NCI-H2107 (cell line): ENCODE measurements around the gene WARS2.

Experiments
- DNase-seq: peaks from one replicate; lab custom pipeline; 2025; lab: John Stamatoyannopoulos, UW

WARS2 gene

GRCh38 chr1:119083479-119083878 lies 57.0 kb downstream of the WARS2 start:
- DNase-seq, result no peak

GRCh38 chr1:119081700-119082099 lies 58.8 kb downstream of the WARS2 start:
- no peak for DNase-seq

DNA sequence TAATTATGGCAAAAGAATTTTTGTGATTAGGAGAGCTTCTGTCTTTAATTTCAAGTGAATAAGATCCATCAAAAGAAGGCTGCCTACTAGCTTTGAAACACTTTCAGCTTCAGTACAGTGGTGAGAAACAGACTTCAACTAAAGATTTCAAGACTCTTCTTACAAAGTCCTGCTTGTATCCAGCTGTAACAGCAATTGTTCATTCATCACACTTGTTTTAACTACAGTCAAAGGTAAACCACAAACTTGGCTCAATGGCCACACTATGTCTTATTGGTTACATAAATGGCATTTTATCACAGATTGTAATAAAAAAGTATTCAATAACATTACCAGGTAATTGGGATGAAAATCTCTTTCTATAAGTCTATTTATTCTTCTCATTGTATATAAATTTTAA lies 59.2 kb downstream of the WARS2 start:
- DNase-seq, result no peak

- no peak for DNase-seq
These were observed 59.9 kb downstream of the WARS2 start for GRCh38 chr1:119080586-119080985.

DNA sequence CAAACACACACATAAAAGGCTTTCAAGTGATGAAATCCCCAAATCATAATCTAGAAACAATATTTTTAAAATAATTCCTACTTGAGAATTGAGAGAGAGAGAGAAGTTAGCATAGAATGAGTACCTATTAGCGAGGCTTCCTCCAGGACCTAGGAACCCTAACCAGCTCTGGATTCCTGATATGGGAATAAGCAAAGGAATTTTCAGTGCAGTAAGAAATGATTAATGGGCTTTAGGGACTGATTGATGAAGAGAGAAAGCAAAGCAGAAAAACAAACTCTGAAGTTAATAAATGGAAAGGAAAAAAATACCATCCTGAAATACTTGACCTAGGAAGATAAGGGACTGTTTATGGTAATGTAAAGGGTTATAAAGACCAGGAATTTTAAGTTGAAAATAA lies 60.6 kb downstream of the WARS2 start:
- no peak for DNase-seq

- no peak for DNase-seq
These were observed 64.8 kb downstream of the WARS2 start for GRCh38 chr1:119075614-119076013.

GRCh38 chr1:119071321-119071720 lies 69.1 kb downstream of the WARS2 start:
- DNase-seq, result no peak

DNA sequence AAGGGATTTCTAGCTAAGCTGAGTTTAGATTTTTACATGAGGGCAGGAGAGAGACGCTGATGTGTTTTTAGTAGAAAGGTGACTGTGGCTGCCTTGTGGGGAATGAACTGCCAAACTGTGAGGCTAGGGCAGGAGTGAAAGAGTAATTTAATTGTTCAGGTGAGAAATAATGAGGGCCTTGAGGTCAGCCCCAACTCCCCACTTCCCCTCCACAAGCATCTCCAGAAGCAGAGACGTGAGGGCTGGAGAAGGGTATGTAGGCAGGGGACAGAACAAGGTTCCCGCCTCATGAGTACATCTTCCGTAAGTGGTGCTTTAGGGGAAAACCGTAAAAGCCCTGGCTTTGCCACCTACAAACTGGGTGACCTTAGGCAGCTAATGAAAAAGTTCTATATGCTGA lies 70.8 kb downstream of the WARS2 start:
- DNase-seq, result no peak

DNA sequence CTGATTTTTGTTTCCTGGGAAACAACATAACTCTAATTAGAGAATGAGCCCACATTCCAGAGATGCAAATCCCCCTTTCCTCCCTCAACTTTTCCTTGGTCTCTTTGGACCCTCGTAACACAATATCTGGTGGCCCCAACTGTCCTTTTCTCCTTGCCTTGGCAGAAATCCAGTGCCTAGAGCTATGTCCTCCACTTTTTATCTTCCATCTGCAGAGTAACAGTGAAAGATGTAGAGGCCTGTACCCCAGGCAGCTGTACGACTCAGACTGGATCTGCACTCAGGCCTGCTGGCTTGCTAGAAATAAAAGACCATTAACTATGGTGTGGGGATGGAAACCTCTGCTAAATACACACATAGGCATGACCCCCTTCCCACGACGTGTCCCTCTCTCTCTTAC lies 72.0 kb downstream of the WARS2 start:
- DNase-seq, result no peak

GRCh38 chr1:119061700-119062099 lies 78.8 kb downstream of the WARS2 start:
- no peak for DNase-seq

- DNase-seq, result no peak
These were observed 84.9 kb downstream of the WARS2 start for GRCh38 chr1:119055568-119055967.

- DNase-seq, result no peak
These were observed 86.5 kb downstream of the WARS2 start for GRCh38 chr1:119053917-119054316.

DNA sequence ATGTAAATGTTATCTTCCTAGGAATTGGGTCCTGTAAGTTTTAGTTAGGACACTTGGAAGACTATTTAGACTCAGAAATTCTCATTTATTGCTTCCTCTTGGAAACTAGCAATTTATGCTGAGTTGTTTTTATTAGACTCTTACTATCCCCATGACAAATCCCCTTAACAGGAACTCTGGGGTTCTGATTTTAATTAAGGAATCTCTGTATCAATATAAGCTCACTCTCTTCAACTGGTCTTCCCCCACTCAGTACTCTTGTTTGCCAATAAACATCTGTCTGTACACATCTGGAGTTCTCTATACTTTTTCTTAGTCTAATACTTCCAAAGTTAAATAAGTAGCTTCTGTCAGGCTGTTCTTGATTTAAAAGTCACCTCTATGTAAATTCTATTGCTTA lies 88.2 kb downstream of the WARS2 start:
- no peak for DNase-seq

GRCh38 chr1:119048624-119049404 lies 91.6 kb downstream of the WARS2 start:
- no peak for DNase-seq

DNA sequence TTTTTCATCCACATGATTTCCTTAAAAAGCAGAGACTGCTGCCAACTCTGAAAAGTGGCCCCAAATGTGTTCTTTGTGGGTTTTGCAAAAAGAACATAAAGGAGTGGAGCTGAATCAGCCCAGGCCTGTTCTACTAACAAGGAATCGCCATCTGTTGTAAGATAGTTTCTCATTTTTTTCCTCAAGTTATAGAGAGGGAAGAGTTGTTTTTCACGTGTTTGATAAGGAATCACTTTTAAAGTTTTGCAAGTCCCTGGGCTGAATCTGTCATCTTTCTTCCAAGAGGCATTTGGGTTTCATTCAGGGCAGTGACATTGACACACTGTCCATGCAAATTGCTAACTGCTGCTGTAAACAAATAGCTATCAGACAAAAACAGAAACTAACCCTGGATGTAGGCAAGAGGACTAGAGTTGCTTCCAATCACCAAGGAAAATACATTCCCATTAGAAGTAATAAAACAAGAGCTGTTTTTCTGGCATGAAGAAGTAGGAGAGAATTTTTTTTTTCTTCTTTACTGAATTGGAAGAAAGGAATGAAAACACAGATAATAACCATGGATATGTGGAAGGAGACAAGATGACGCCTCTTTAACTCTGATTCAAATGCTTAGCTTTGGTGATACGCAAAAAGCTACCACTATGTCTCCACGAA lies 93.5 kb downstream of the WARS2 start:
- no peak for DNase-seq

DNA sequence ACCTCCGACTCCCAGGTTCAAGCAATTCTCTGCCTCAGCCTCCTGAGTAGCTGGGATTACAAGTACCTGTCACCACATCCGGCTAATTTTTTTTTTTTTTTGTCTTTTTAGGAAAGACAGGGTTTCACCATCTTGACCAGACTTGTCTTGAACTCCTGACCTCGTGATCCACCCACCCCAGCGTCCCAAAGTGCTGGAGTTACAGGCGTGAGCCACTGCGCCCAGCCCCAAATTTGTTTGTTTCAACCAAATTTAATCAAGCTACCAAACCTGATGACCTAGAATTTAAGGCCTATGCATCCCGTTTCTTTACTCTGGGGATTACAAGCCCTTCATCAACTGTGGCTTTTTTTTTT lies 94.0 kb downstream of the WARS2 start:
- no peak for DNase-seq

DNA sequence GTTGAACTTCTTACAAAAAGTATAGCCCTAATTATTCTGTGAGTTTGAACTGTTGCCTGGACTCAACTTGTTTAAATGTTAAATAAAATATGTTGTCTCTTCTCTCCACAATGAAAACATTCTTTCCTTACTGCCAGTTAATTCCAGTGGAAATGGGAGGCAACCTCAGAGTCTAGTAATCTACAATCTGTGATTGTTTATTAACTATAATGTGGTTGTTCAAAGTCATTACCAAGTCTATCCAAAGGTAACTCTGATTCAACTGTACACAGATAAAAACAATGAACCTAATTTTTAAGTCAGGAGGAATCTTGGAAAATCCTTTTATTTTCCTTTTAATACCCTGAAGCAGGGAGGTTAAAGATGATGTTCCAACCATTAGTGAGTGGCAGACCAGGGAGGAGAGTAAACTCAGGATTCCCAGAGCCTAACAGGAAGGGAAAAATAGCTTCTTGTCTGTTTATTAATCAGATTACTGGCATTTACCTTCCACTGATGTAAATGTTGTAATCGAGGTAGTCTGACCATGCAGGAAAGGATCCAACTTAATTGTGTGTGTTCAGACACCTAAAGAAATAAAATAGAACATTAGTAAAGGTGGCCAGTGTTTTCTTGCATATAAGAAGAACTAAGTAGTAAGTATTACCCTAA lies 95.2 kb downstream of the WARS2 start:
- DNase-seq, result no peak

GRCh38 chr1:119040906-119041305 lies 99.5 kb downstream of the WARS2 start:
- no peak for DNase-seq

DNA sequence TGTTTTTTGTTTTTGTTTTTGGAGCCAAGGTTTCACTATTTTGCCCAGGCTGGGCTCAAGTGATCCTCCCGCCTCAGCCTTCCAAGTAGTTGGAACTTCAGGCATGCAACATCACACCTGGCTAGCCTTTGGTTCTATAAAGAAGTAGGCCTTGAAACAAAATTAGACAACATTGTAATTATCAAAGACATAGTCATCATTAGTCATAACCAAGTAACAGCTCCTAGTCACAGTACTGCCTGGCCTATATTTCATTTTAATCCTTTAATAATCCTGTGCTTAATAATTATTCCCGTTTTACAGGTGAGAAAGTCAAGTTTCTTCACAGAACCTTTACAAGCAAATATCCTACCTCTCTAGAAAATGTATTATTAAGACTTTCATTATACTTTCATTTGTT lies 100.0 kb downstream of the WARS2 start:
- no peak for DNase-seq

GRCh38 chr1:119038363-119038762 lies 102.1 kb downstream of the WARS2 start:
- no peak for DNase-seq

GRCh38 chr1:119034359-119034758 lies 106.1 kb downstream of the WARS2 start:
- no peak for DNase-seq

GRCh38 chr1:119032986-119033385 lies 107.5 kb downstream of the WARS2 start:
- DNase-seq, result no peak

- no peak for DNase-seq
These were observed 112.7 kb downstream of the WARS2 start for GRCh38 chr1:119027759-119028158.
